Activated CD8-positive, alpha-beta memory T cell treated with anti-CD3 and anti-CD28 coated beads, Interleukin-2, amount 10 ng/mL, durations not matched to agents 7 days and 5 days (primary cell): ENCODE results near the gene CD58. TPM values are rescaled to one million over a fixed set of nuclear protein-coding genes. Genes with fewer than 3 reads are reported as not detected.

Experiments
- ATAC-seq: fragments of 150-1000 bp; cut with Tn5 transposase; one replicate; pipeline ENCODE4 v1.10.0; 2021; ENCODE audit warnings: moderate library complexity
- CTCF ChIA-PET: fragments of 350-600 bp; sonication (Branson Sonifier 250); formaldehyde crosslinking; loops from one replicate; lab custom pipeline; 2021; ENCODE audit warnings: antibody characterized with exemption; lab: Charles Lee
- DNase-seq: peaks from one replicate; pipeline ENCODE4 v3.0.0-alpha.2; 2020
- H3K27ac Mint-ChIP-seq: one replicate; pipeline ENCODE4 v1.8.0; 2021; ENCODE audit warnings: mild to moderate bottlenecking, mixed read lengths
- H3K27me3 Mint-ChIP-seq: one replicate; pipeline ENCODE4 v1.8.0; 2021; ENCODE audit warnings: mixed read lengths
- H3K36me3 Mint-ChIP-seq: one replicate; pipeline ENCODE4 v1.8.0; 2021; ENCODE audit warnings: mild to moderate bottlenecking, mixed read lengths
- H3K4me1 Mint-ChIP-seq: one replicate; pipeline ENCODE4 v1.8.0; 2021; ENCODE audit warnings: mixed read lengths
- H3K4me3 Mint-ChIP-seq: one replicate; pipeline ENCODE4 v1.8.0; 2021; ENCODE audit warnings: mild to moderate bottlenecking, moderate library complexity, mixed read lengths
- H3K9me3 Mint-ChIP-seq: one replicate; pipeline ENCODE4 v1.8.0; 2022; ENCODE audit warnings: low read depth, mixed read lengths
- total RNA-seq, 2 experiments: library from RNA; stranded (reverse); gene quantifications; one replicate each; pipeline ENCODE4 v1.2.3, GENCODE V29; 2021

The CD58 gene
- total RNA-seq, 2 experiments from 2014 or later: 54.0 to 56.9 TPM

- DNase-seq (peak; percentile 41), ATAC-seq (no peak)
- peaks cover 1% of the 10 kb centered on the region for H3K9me3 Mint-ChIP-seq
- CTCF ChIA-PET: interaction anchor here (1.1 to 3.2 kb wide), 4 partner anchors 8 to 353 kb away, joined by 3 to 38 read pairs (median 4); no protein-coding TSS in a partner anchor
- H3K27me3 Mint-ChIP-seq: no peaks in the 10 kb centered on the region
- peak overlapping the region; percentile 92 for H3K27ac Mint-ChIP-seq
- H3K4me3 Mint-ChIP-seq: no peak overlapping the region
- peaks cover 30% of the 10 kb centered on the region for H3K36me3 Mint-ChIP-seq
- H3K4me1 Mint-ChIP-seq: peaks cover 84% of the 10 kb centered on the region
These were observed 64.5 kb downstream of the CD58 start for GRCh38 chr1:116506132-116507004.

DNA sequence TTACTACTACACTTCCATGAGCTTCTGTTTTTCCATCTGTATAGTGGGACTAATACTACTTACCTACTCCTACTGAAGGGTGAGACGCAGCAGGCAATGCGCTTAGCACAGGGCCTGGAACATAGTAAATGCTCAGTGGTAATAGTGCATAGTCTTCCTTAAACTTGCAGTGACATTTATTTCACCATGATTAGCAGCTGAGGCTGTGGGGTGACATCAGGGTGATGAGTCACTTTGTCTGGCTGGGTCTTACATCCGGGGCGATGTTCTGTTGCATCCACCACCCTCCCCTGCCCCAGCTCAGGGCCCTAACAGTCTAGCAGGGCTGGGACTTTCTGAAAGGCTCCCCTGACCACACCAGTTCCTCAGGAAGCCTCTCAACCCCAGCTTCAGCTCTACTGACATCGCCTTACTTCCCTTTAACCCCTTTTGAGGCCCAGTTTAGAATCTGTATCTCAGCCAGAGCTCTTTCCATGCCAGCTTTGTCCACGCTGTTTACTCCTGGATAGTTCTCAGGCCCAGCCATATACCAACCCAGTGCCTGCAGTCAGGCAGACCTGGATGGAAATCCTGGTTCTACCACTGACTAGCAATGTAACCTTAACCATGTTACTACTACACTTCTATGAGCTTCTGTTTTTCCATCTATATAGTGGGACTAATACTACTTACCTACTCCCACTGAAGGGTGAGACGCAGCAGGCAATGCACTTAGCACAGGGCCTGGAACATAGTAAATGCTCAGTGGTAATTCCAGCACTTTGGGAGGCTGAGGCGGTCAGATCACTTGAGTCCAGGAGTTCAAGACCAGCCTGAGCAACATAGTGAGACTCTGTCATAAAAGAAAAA, 66.3 kb downstream of the CD58 start:
- ATAC-seq: peak; percentile 94
- no peaks in the 10 kb centered on the region for H3K9me3 Mint-ChIP-seq
- peak; percentile 96 for DNase-seq
- peaks cover 76% of the 10 kb centered on the region for H3K4me1 Mint-ChIP-seq
- H3K4me3 Mint-ChIP-seq: peak overlapping the region; percentile 18
- peaks cover 20% of the 10 kb centered on the region for H3K36me3 Mint-ChIP-seq
- CTCF ChIA-PET: interaction anchor here (0.9 to 3.6 kb wide), 12 partner anchors 10 to 371 kb away, joined by 3 to 38 read pairs (median 7); no protein-coding TSS in a partner anchor
- peak overlapping the region; percentile 92 for H3K27ac Mint-ChIP-seq
- no peaks in the 10 kb centered on the region for H3K27me3 Mint-ChIP-seq

- Mint-ChIP-seq H3K4me1 (peaks cover 73% of the 10 kb centered on the region), H3K27me3 (no peaks in the 10 kb centered on the region), H3K36me3 (peaks cover 17% of the 10 kb centered on the region), H3K9me3 (no peaks in the 10 kb centered on the region), H3K27ac (peak overlapping the region; percentile 92), H3K4me3 (peak overlapping the region; percentile 18)
- CTCF ChIA-PET: interaction anchor here (0.9 to 3.6 kb wide), 11 partner anchors 11 to 370 kb away, joined by 3 to 38 read pairs (median 7); no protein-coding TSS in a partner anchor
- peak; percentile 59 for DNase-seq
- ATAC-seq: peak; percentile 20
These were observed 67.1 kb downstream of the CD58 start for GRCh38 chr1:116503546-116504307.

DNA sequence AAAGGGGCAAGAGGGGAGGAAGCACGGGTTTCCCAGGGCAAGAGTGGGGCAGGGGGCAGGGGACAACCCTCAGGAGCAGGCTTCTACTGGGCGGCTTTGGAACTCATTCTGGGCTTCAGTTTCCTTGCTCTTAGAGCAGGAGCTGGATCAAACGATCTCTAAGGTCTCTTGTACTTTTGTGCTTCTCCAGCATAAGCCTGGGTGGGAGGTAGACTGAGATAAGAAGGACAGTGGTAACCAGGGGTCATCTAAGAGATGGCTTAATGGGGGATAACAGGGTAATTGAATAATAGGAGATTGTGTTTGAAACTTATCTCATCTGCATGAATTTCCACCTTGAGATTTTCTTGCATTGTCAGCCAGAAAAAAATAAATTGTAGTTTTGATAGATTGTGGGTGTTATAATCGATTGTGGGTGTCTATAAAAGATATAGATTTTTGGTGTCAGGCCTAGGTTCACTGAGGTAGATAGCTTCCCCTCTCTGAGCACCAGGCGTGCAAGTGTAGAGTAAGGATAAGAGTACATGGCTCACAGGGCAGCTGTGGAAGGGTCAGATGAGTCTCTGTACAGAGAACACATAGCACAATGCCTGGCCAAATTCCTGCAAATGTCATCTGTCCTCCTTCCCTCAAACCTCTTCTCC, 68.0 kb downstream of the CD58 start:
- DNase-seq (peak; percentile 27), ATAC-seq (no peak)
- H3K27me3 Mint-ChIP-seq: no peaks in the 10 kb centered on the region
- peaks cover 64% of the 10 kb centered on the region for H3K4me1 Mint-ChIP-seq
- no peak overlapping the region for H3K4me3 Mint-ChIP-seq
- H3K9me3 Mint-ChIP-seq: no peaks in the 10 kb centered on the region
- peaks cover 16% of the 10 kb centered on the region for H3K36me3 Mint-ChIP-seq
- H3K27ac Mint-ChIP-seq: peak overlapping the region; percentile 92
- CTCF ChIA-PET: interaction anchor here (1.5 to 3.6 kb wide), 5 partner anchors 12 to 364 kb away, joined by 5 to 32 read pairs (median 12); no protein-coding TSS in a partner anchor

GRCh38 chr1:116501870-116502244, 69.0 kb downstream of the CD58 start:
- DNase-seq (peak; percentile 12), ATAC-seq (no peak)
- H3K4me3 Mint-ChIP-seq: no peak overlapping the region
- no peak overlapping the region for H3K27ac Mint-ChIP-seq
- no peaks in the 10 kb centered on the region for H3K9me3 Mint-ChIP-seq
- CTCF ChIA-PET: interaction anchor here (1.5 to 3.6 kb wide), 3 partner anchors 13 to 363 kb away, joined by 6 to 32 read pairs (median 18); no protein-coding TSS in a partner anchor
- no peaks in the 10 kb centered on the region for H3K27me3 Mint-ChIP-seq
- peaks cover 16% of the 10 kb centered on the region for H3K36me3 Mint-ChIP-seq
- peaks cover 64% of the 10 kb centered on the region for H3K4me1 Mint-ChIP-seq

- Mint-ChIP-seq H3K9me3 (no peaks in the 10 kb centered on the region), H3K4me1 (peaks cover 64% of the 10 kb centered on the region), H3K27ac (no peak overlapping the region), H3K36me3 (peaks cover 14% of the 10 kb centered on the region), H3K27me3 (no peaks in the 10 kb centered on the region), H3K4me3 (no peak overlapping the region)
- ATAC-seq (no peak), DNase-seq (no peak)
- CTCF ChIA-PET: interaction anchor here (1.9 to 6.4 kb wide), 4 partner anchors 8 to 362 kb away, joined by 5 to 115 read pairs (median 52); no protein-coding TSS in a partner anchor
These were observed 69.5 kb downstream of the CD58 start for GRCh38 chr1:116501125-116501869.

DNA sequence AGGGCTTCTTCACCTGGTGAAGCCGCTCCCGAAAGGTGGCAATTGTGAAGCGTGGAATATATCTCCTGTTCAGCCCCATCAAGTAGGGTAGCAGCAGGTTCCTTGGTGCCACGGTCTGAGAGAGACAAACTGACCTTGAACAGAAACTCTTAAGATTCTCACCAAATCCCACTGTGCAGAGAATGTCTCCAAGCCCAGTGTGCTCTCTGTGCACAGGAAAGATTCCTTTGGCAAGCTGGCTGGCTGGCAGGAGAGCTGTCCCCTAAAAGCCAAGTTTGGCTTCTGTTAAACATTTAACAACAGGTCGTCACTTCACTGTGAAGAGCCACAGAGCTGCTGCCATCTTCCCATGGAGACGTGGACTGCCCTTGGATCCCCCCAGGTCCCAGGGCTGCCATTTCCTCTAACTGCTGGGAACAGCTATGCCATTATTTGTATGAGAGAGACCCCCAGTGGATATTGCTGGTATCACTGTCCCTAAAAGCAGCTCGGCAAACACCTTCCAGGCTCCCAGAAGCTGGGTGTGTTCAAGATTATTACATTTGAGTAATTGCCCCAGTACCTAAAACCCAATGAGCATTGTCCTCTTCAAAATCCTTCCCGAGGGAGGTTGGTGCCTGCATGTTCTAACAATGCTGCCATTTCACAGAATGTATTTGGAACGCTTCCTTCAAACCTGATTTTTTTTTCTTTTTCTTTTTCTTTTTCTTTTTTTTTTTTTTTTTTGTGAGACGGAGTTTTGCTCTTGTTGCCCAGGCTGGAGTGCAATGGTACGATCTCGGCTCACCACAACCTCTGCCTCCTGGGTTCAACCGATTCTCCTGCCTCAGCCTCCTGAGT, 71.8 kb downstream of the CD58 start:
- CTCF ChIA-PET: interaction anchor here (0.6 to 6.4 kb wide), 42 partner anchors 9 to 369 kb away, joined by 3 to 115 read pairs (median 4); partner anchors contain the start of genes ATP1A1 and CD58
- H3K27me3 Mint-ChIP-seq: no peaks in the 10 kb centered on the region
- H3K27ac Mint-ChIP-seq: no peak overlapping the region
- H3K36me3 Mint-ChIP-seq: peaks cover 14% of the 10 kb centered on the region
- ATAC-seq: peak; percentile 73
- peaks cover 44% of the 10 kb centered on the region for H3K4me1 Mint-ChIP-seq
- DNase-seq: peak; percentile 70
- no peaks in the 10 kb centered on the region for H3K9me3 Mint-ChIP-seq
- no peak overlapping the region for H3K4me3 Mint-ChIP-seq

DNA sequence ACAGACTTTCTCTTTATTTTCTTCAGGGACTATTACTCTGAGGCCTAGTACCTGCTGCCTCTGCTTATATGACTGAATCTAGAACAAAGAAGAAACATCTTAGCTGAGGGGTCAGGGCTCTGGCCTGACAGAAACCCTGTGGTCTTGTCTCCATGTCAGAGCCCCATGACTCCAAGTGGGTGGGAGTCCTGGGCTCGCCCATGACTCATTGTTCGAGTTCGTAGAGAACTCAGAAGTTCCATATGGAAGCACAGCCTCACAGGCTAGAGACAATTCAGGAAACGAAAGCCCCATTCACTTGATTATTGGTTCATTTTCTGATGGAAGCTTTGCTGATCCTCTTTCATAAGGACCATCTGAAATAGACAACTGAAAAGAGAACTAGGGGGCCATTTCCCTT, 73.2 kb downstream of the CD58 start:
- ATAC-seq (no peak), DNase-seq (no peak)
- CTCF ChIA-PET: interaction anchor here (0.5 to 6.4 kb wide), 6 partner anchors 13 to 358 kb away, joined by 3 to 115 read pairs (median 32); no protein-coding TSS in a partner anchor
- H3K27me3 Mint-ChIP-seq: no peaks in the 10 kb centered on the region
- H3K27ac Mint-ChIP-seq: no peak overlapping the region
- H3K4me3 Mint-ChIP-seq: no peak overlapping the region
- peaks cover 30% of the 10 kb centered on the region for H3K4me1 Mint-ChIP-seq
- H3K9me3 Mint-ChIP-seq: no peaks in the 10 kb centered on the region
- H3K36me3 Mint-ChIP-seq: peaks cover 7% of the 10 kb centered on the region

- peaks cover 3% of the 10 kb centered on the region for H3K36me3 Mint-ChIP-seq
- ATAC-seq (no peak), DNase-seq (no peak)
- CTCF ChIA-PET: interaction anchor here (1.4 to 6.4 kb wide), 3 partner anchors 11 to 357 kb away, joined by 6 to 115 read pairs (median 9); no protein-coding TSS in a partner anchor
- H3K9me3 Mint-ChIP-seq: no peaks in the 10 kb centered on the region
- no peak overlapping the region for H3K27ac Mint-ChIP-seq
- H3K4me3 Mint-ChIP-seq: no peak overlapping the region
- no peaks in the 10 kb centered on the region for H3K27me3 Mint-ChIP-seq
- peaks cover 23% of the 10 kb centered on the region for H3K4me1 Mint-ChIP-seq
These were observed 73.9 kb downstream of the CD58 start for GRCh38 chr1:116496898-116497297.

GRCh38 chr1:116496380-116496779, 74.4 kb downstream of the CD58 start:
- no peak for ATAC-seq
- DNase-seq: no peak
- peaks cover 2% of the 10 kb centered on the region for H3K36me3 Mint-ChIP-seq
- no peaks in the 10 kb centered on the region for H3K27me3 Mint-ChIP-seq
- H3K9me3 Mint-ChIP-seq: no peaks in the 10 kb centered on the region
- CTCF ChIA-PET: interaction anchor here (1.4 to 6.4 kb wide), 3 partner anchors 10 to 357 kb away, joined by 6 to 115 read pairs (median 9); no protein-coding TSS in a partner anchor
- peaks cover 22% of the 10 kb centered on the region for H3K4me1 Mint-ChIP-seq
- no peak overlapping the region for H3K4me3 Mint-ChIP-seq
- H3K27ac Mint-ChIP-seq: no peak overlapping the region

DNA sequence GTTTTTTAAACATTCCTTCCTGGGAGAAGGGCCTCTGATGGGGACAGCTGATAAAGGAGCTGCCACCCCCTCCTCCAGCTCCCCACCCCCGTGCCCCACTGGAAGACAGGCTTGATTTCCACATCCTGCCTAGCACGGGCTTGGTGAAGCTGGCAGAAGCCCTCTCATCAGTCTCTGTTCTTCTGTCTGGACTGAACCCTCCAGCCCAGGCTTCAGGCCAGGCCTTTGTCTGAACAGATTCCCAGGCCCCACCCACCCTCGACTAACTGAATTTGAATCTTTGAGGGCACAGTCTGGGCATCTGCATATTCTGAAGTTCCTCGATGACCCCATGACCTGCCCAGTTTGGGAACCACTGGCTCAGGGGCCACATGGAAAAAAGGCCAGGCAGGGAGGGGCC, 75.3 kb downstream of the CD58 start:
- Mint-ChIP-seq H3K27me3 (no peaks in the 10 kb centered on the region), H3K27ac (no peak overlapping the region), H3K4me1 (peaks cover 22% of the 10 kb centered on the region), H3K4me3 (no peak overlapping the region), H3K9me3 (no peaks in the 10 kb centered on the region), H3K36me3 (peaks cover 2% of the 10 kb centered on the region)
- CTCF ChIA-PET: interaction anchor here (1.4 to 6.4 kb wide), 4 partner anchors 9 to 356 kb away, joined by 6 to 115 read pairs (median 16); no protein-coding TSS in a partner anchor
- ATAC-seq (no peak), DNase-seq (no peak)
